Activated naive CD4-positive, alpha-beta T cell treated with anti-CD3 and anti-CD28 coated beads, Interleukin-2, amount 50 U/mL, for 16 hours (primary cell): ENCODE data around the gene DQX1.
A peak's percentile ranks its signal among the peaks of the same experiment; 100 is the strongest.
"Not testable (repeated sequence)": the region's sequence is repeated elsewhere in the genome, so short reads cannot be mapped to it uniquely, and the experiment has no call there.

Experiments used
- DNase-seq: peaks from one replicate; pipeline ENCODE4 v3.0.0-alpha.2; 2020

The DQX1 gene

DNA sequence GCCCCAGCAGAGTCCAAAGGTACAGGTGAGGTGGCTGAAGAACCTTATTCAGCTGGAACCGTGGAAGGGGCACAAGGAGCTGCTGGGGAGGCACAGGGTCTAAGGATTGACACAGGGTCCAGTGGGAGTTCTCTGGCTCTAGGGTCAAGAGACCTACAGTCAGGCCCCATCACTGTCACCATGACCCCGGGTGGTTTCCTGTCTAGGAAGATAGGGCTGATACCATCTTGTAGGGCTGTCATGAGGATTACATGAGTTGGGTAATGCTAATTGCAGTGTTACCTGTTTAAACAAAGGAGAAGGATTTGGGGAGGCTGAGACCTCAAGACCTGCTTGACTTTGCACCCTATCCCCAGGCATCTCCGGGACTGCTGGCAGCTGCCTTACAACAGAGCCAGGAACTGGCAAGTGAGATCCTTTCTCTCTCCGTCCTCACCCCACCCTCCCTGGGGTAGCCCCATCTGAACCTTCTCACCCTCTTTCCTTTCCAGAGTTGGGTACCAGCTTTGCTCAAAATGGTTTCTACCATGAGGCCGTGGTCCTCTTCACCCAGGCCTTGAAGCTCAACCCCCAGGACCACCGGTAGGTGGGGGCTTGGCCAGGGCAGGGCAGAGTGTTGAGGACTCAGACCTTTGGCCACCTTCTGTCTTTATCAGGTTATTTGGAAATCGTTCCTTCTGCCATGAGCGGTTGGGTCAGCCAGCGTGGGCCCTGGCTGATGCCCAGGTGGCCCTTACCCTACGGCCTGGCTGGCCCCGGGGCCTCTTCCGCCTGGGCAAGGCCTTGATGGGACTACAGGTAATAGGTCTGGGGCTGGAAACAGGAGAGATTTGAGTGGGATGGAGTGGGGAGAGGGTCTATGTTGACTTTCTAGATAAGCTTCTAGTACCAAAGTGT lies 34.1 kb downstream of the DQX1 start:
- DNase-seq, result no peak

DNA sequence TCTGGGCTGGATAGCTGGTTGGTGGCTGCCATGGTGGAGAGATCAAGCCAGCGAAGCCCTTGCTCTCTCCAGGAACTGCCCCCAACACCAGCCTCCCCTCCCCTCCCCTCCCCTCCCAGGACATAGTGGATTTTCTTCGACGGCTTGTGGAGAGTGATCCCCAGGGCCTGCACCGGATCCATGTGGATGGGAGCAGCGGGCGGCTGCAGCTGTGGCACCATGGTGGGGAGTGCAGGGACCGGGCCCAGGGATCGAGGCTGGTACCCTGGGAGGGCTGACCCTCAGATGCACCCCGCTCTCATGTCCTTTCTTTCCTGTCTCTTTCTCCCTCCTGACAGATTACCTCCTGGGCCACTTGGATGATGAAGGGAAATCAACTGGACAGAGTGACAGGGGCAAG lies 36.1 kb downstream of the DQX1 start:
- DNase-seq, result no peak

DNA sequence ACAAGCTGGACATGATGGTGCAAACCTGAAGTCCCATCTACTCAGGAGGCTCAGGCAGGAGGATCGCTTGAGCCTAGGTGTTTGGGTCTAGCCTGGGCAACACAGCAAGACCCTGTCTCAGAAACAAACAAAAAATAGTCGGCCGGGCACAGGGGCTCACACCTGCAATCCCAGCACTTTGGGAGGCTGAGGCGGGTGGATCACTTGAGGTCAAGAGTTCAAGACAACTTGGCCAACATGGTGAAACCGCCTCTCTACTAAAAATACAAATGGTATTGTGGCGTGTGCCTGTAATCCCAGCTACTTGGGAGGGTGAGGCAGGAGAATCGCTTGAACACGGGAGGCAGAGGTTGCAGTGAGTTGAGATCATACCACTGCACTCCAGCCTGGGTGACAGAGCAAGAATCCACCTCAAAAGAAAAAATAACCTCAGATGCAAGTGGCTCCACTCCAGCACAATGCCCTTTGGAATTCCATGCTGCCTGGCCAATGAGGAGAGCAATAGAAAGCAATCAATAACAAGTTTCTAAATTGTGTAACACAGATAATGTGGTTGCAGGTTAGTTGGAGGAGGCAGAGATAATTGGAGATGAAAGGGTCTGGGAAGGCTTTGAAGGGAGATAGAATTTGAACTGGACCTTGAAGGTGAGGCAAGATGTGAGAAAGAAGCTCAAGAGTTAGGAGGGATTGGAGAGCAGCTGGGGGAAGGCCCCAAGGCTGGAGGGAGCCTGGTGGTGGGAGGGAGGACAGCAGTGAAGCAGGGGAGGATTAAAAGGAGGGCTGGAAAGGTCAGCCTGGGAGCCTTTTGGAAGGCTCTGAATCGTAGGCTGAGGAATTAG lies 37.2 kb downstream of the DQX1 start:
- DNase-seq, result no peak

DNA sequence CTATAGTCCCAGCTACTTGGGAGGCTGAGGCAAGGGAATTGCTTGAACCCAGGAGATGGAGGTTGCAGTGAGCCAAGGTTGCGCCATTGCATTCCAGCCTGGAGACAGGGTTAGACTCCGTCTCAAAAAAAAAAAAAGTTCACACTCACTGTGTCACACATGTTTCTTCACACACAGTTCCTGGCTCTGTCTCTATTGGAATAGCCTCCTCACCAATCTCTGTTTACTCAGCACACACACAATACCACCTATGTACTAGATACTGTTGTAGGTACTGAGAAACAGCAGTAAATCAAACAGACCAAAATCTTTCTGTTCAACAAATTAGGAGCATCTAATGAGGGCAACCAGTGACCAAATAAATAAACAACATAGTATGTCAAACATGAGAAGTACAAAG lies 39.9 kb downstream of the DQX1 start:
- DNase-seq, result no peak

DNA sequence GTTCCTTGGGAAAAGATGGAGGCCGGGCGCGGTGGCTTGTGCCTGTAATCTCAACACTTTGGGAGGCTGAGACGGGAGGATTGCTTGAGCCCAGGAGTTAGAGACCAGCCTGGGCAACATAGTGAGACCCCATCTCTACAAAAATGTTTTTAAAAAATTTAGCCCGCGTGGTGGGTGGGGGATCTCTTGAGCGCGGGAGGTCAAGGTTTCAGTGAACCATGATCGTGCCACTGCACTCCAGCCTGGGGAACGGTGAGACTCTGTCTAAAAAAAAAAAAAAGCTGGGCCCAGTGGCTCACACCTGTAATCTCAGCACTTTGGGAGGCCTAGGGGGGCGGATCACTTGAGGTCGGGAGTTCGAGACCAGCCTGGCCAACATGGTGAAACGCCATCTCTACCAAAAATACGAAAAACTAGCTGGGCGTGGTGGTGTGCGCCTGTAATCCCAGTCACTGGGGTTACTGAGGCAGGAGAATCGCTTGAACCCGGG lies 42.3 kb downstream of the DQX1 start:
- DNase-seq, result not testable (repeated sequence)

DNA sequence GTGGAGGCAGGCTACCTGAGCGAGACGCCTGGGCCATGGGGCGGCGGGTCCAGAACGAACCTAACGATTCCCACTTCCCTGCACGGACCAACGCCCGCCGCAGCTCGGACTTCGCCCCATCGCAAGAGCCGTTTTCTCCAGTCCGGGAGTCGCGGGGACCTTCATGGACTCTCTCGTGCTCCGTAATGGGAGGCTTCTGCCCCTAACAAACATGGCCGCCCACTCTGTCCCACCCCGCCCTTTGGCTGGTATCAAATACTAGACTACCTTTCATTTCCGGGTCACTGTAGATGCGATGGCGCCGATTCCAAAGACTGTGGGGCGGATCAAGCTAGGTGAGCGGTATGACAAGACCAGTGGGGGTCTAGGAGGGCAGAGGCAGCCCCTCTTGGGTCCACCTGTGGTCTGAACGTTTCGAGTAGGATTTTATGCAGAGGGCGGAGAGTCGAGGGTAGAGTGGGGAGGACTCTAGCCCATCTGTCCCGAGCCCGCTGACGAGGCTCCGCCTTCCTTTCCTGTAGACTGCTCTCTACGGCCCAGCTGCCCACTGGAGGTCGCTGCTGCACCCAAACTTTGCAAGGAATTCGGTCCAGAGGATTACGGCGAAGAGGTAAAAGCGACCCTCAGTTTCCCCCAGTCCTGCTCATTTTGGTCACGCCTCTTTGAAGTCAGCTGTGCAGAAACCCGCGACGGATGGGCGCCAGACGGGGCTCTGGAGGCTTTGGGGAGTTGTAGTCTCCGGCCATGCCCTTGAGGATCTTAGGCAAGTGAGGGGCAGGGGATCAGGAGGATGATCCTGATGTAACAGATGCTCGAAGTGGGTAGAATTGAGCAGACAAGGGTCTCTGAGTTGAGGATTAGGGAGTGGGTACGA lies 43.0 kb downstream of the DQX1 start, which contains the start of the genes CCDC142 and TTC31:
TSS of gene CCDC142 (minus strand) at position 198 of the 874 bp plus-strand sequence. CDS start at position 37, 161 bp downstream.
TSS of gene TTC31 (plus strand) at position 281 of the 874 bp plus-strand sequence. CDS start at position 296, 15 bp downstream.
- DNase-seq, result peak; percentile 94

DNA sequence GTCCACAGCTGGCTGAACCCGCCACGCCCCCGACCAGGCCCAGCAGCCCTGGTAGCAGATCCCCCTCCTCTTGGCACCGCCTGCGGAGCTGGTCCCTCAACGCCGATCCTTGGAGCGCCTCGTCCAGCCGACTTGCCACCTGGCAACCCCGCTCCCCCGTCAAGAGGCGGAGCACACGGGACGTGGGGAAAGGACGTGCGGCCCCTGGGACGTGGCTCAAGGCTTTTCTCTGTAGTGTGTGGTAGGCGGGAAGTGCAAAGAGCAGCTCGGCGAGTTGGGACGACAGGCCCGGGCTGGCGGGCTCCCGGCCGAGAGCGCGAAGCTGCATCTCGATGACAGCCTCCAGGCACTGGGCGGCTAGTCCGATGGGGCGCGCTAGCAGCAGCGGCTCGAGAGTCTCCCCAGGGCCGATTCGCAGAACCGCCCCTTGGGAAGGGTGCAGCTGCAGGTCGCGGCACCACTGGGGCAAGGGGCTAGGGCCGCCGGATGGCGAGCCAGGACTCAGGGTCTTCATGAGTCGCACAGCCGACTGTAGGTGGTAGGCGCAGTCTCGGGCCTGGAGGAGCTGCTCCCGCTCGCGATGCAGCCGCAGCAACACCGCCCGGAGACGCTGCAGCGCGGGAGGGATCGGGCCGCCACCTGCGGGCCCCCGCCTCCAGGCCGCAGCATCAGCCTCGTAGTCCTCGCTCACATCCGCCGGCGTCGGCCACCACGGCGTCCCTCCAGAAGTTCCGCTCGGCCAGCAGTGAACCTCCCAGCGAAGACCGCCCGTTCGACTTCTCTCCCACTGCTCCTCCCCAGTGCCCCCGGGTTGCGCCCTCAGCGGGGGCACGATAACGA lies 43.9 kb downstream of the DQX1 start:
- peak; percentile 61 for DNase-seq

DNA sequence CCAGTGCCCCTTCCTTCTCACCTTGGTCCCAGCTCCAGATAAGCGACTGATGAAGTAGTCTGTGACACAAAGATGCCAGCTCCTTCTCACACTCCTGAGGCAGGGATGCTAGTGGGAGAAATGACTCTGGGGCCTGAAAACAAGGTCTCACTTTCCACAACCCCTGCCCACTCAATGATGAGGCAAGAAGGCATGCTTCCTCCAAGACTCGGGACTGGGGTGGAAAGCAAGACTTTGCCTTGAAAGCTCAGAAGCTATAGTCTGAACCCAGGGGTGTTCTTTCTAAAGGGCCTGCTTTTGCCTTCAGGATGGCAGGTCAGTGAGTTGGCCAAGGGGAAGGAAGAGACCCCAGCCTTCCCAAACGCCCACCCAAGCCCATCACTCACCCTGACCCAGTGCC lies 44.6 kb downstream of the DQX1 start:
- DNase-seq, result no peak

DNA sequence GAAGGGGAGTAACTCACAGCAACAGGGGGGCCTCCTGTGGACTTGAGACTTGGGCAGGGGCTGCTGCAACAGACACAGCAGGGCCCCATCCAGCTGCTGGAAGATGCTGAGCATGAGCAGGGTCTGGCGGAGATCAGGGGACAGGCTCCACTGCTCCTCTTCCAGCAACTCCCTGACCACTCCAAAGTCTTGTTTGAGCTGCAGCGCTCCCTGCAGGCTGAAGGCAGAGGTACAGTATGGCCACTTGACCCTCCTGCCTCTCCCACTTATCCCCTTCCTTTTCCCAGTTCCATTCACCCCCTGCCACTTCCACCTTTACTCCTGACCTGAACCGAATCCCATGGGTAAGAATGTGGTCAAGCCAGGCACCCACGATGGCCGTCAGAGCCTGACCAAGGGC lies 51.1 kb downstream of the DQX1 start:
- DNase-seq, result no peak

DNA sequence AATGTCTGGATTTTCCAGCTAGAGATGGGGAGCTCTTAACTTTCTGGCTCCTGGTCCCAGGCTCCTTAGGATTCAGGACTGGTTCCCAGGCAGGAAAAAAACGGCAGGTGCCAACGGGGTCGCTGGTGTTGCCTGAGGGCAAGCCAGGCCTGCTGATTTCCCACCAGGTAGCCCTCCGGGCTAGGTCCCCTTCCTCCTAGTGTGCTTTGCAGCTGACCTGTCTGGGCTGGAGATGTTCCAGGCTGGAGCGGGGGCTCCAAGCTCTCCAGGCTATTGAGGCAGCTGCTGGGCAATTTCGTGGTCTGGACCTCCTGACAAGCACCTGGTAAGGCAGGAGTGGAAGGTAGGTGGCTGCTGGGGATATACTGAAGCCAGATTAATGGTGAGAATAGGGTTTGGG lies 51.5 kb downstream of the DQX1 start:
- no peak for DNase-seq

DNA sequence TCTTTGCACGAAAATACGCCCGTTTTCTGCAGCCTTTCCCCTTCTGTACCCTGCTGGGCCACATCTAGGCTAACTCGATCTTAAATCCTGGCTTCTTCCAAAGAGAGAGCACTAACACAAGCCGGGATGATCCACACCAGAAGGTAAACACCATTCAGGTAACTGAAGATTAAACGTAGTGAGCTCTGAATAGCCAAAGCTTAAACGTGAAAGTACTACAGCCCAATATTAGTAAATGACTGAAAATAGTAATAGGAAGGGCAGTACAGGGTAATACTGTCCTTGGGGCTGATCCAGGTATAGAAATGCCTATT lies 53.1 kb downstream of the DQX1 start:
- DNase-seq, result no peak

DNA sequence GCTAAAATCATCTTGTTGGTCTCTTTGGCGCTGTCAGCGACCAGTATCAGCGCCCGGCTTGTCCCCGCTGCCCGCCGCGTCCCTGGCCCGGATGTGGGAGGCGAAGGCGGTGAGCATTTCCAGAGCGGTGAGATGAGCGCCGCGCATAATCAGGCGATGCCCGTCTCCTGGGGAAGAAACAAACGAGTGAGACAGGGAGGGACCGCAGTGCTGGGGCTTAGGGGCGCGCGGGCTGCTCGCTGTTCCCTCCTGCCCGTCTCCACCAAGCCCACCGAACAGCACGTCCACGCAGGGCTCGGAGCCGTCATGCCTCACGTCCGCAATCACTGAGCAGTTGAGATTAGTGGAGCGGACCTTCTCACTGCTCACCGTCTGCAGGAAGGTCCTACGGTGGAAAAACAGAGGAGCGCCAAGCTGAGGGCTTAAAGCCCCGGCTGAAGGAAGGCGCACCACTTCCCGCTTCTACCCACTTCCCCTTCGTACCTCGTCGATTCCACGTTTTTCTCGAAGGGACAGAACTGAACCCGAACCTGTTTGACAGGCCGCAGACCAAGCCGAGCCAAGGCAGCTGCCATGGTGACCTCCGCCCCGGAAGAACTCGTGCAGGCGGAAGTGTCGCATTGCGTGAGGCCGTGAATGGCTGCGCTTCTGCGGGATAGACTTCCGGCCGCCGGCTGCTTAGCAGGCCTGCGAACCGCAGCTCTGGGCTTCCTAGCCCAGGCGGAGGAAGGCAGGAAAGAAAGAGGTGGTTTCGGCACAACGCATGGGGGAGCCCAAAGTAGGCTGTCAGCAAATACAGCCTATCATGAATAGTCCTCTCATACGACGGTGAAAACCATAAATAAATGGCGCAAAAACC lies 53.7 kb downstream of the DQX1 start, which contains the start of gene MRPL53:
TSS of gene MRPL53 (minus strand) at position 595 of the 859 bp plus-strand sequence. CDS start at position 575, 20 bp downstream.
- DNase-seq, result peak; percentile 96

DNA sequence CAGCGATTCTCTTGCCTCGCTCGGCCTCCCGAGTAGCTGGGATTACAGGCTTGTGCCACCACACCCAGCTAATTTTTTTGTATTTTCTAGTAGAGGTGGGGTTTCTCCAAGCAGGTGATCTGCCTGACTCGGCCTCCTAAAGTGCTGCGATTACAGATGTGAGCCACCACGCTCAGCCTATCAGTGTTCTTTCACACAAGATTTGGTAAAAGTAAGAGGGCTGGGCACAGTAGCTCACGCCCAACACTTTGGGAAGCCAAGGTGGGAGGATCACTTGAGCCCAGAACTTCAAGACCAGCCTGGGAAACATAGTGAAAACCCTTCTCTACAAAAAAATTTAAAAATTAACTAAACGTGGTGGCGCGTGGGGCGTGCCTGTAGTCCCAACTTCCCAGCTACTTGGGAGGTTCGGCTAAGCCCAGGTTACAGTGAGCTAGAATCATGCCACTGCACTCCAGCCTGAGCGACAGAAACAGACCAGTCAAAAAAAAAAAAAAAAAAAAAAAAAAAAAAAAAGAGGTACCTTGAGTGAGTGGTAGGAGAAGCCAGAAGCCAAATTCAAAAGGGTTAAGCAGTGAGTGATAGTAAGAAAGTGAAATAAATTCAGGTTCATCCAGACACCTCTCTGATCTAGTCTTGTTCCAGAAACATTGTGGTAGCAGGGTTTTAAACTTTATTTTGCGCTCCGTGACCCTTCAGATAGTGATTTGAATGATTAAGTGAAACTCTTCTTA lies 54.5 kb downstream of the DQX1 start:
- DNase-seq, result no peak

DNA sequence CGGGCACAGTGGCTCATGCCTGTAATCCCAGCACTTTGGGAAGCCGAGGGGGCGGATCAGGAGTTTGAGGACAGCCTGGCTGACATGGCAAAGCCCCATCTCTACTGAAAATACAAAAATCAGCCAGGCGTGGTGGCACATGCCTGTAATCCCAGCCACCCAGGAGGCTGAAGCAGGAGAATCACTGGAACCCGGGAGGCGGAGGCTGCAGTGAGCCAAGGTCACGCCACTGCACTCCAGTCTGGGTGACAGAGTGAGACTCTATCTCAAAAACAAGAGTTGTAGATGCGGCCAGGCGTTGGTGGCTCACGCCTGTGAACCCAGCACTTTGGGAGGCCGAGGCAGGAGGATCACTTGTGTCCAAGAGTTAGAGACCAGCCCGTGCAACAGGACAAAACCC lies 55.3 kb downstream of the DQX1 start:
- DNase-seq, result not testable (repeated sequence)
